Body of pancreas (tissue), 4 donors: ENCODE measurements around the gene POLA1. TPM values are rescaled to one million over a fixed set of nuclear protein-coding genes. Genes with fewer than 3 reads are reported as not detected.

Source experiments
- ATAC-seq: fragments of 150-250 bp; one replicate; pipeline ENCODE4 v1.9.1; 2016
- DNase-seq, 4 donors: peaks; one replicate each; pipeline ENCODE4 v3.0.0-alpha.2; 2019
- H3K27ac ChIP-seq, 4 donors: fragments of 200-600 bp; sonication (generic); 1 replicate in 3 of 4; 2 replicates in 1 of 4; pipeline versions ENCODE4 v1.5.1 to v1.6.1; 2016 to 2019; ENCODE audit warnings: mild to moderate bottlenecking in 1 of 4, mixed read lengths in 1 of 4, moderate library complexity in 1 of 4
- H3K27me3 ChIP-seq, 2 donors: fragments of 200-600 bp; sonication (generic); one replicate each; pipeline ENCODE4 v1.6.0; 2016; ENCODE audit warnings: mild to moderate bottlenecking in 1 of 2
- H3K36me3 ChIP-seq, 2 donors: fragments of 200-600 bp; sonication (generic); replicated peaks in 1 of 2; 2 replicates each; pipeline ENCODE4 v1.5.1; 2016; ENCODE audit warnings: low read depth in 2 of 2; ENCODE audit not compliant: insufficient read depth in 1 of 2
- H3K4me1 ChIP-seq: fragments of 200-600 bp; sonication (generic); one replicate; pipeline ENCODE4 v1.6.0; 2016
- H3K4me3 ChIP-seq, 2 donors: fragments of 200-600 bp; sonication (generic); 1 replicate in 1 of 2; 2 replicates in 1 of 2; pipeline ENCODE4 v1.5.1; 2016 to 2019
- H3K9me3 ChIP-seq, 3 donors: fragments of 200-600 bp; sonication (generic); 1 replicate in 2 of 3; 2 replicates in 1 of 3; pipeline ENCODE4 v1.5.1; 2016
- CTCF ChIP-seq, 7 experiments: fragments of 450-650 bp in 4 of 7; fragments of 200-600 bp in 3 of 7; sonication (generic) in 3 of 7; IDR thresholded peaks; one replicate each; pipeline ENCODE4 v1.5.1; 2016 to 2019; ENCODE audit warnings: antibody characterized with exemption in 7 of 7
- POLR2A ChIP-seq, 3 donors: fragments of 450-650 bp; IDR thresholded peaks; one replicate each; pipeline ENCODE4 v1.6.1; 2016; ENCODE audit warnings: antibody characterized with exemption in 3 of 3, mild to moderate bottlenecking in 2 of 3
- WGBS, 2 donors: methylation state at CpG; one replicate each; pipeline ENCODE4 v1.1.5; 2017; 5-methylcytosine and 5-hydroxymethylcytosine counted together
- intact Hi-C: fragments of 100-400 bp; cut with DNase I; formaldehyde crosslinking; loops from one replicate; pipeline ENCODE4 v1.15.1; 2023
- total RNA-seq, 2 donors: library from RNA; depleted of rRNA; stranded (reverse); fragments of >200 nt; gene quantifications; one replicate each; pipeline ENCODE4 v1.1.0, GENCODE V29; 2016

The POLA1 gene
- total RNA-seq, 2 donors from 2014 or later, result 5.7 to 9.9 TPM

- ATAC-seq (no peak), DNase-seq (no peak)
- intact Hi-C loops, result no loop called here
- TF ChIP-seq CTCF (IDR thresholded peaks at IDR 0.05) (no peak), POLR2A (IDR thresholded peaks at IDR 0.05) (no peak)
- Histone ChIP-seq H3K27ac (no peak overlapping the region), H3K36me3 (no peaks in the 10 kb centered on the region), H3K9me3 (no peaks in the 10 kb centered on the region), H3K4me3 (no peak overlapping the region), H3K27me3 (no peaks in the 10 kb centered on the region), H3K4me1 (no peaks in the 10 kb centered on the region)
- 89 to 92% methylated on average over 6 of the region's 6 CpGs for WGBS, 2 donors
Measured at GRCh38 chrX:24732766-24733500, 39.2 kb downstream of the POLA1 start.

GRCh38 chrX:24741330-24741729, 47.6 kb downstream of the POLA1 start:
- TF ChIP-seq POLR2A (IDR thresholded peaks at IDR 0.05), result no peak
- no peak for TF ChIP-seq CTCF (IDR thresholded peaks at IDR 0.05)
- DNase-seq, result no peak
- intact Hi-C loops, result no loop called here
- Histone ChIP-seq H3K9me3 (no peaks in the 10 kb centered on the region), H3K36me3 (no peaks in the 10 kb centered on the region), H3K4me1 (no peaks in the 10 kb centered on the region), H3K4me3 (no peak overlapping the region), H3K27ac (no peak overlapping the region), H3K27me3 (no peaks in the 10 kb centered on the region)
- no peak for ATAC-seq
- WGBS, 2 donors, result 79 to 85% methylated on average over 3 of the region's 3 CpGs

GRCh38 chrX:24748196-24748595, 54.5 kb downstream of the POLA1 start:
- H3K9me3 ChIP-seq, result no peaks in the 10 kb centered on the region
- no peaks in the 10 kb centered on the region for H3K36me3 ChIP-seq
- no peak for DNase-seq
- H3K4me1 ChIP-seq, result no peaks in the 10 kb centered on the region
- intact Hi-C loops, result no loop called here
- 19 to 55% methylated on average over 3 of the region's 3 CpGs for WGBS, 2 donors
- H3K4me3 ChIP-seq, result no peak overlapping the region
- no peak overlapping the region for H3K27ac ChIP-seq
- H3K27me3 ChIP-seq, result no peaks in the 10 kb centered on the region
- TF ChIP-seq POLR2A (IDR thresholded peaks at IDR 0.05) (no peak), CTCF (IDR thresholded peaks at IDR 0.05) (no peak)
- ATAC-seq, result no peak

- no peaks in the 10 kb centered on the region for H3K27me3 ChIP-seq
- DNase-seq (no peak), ATAC-seq (no peak)
- no peak overlapping the region for H3K27ac ChIP-seq
- no peaks in the 10 kb centered on the region for H3K36me3 ChIP-seq
- H3K4me1 ChIP-seq, result no peaks in the 10 kb centered on the region
- WGBS, 2 donors, result 55 to 70% methylated on average over 2 of the region's 2 CpGs
- intact Hi-C loops, result no loop called here
- H3K4me3 ChIP-seq, result no peak overlapping the region
- TF ChIP-seq CTCF (IDR thresholded peaks at IDR 0.05) (no peak), POLR2A (IDR thresholded peaks at IDR 0.05) (no peak)
- H3K9me3 ChIP-seq, result no peaks in the 10 kb centered on the region
Measured at GRCh38 chrX:24759786-24760185, 66.1 kb downstream of the POLA1 start.
